Stimulated activated CD4-positive, alpha-beta T cell treated with anti-CD3 and anti-CD28 coated beads, Interleukin-15, amount 100 ng/mL, for 24 hours (primary cell): ENCODE data around the gene INPP5E.

Experiments used
- DNase-seq: peaks from one replicate; pipeline ENCODE4 v3.0.0-alpha.2; 2020

INPP5E gene

DNA sequence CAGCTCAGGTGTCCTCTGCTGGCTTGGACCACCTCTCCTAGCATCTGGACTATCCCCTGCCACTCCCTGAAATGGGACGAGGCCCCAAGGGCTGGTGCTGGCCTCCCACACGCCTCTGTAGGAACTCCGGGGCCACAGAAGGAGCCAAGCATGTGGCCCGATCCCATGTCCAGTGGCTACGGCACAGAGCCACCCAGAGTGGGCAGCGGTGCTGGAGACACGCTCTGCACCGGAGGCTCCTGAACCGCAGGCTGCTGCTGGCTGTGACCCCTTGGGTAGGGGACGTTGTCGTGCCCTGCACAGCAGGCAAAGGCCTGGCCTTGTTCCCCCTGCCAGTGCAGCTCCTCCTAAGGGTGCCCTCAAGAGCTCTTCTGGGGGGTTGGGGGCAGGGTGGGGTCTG is 59.8 kb downstream of the INPP5E start:
- no peak for DNase-seq

DNA sequence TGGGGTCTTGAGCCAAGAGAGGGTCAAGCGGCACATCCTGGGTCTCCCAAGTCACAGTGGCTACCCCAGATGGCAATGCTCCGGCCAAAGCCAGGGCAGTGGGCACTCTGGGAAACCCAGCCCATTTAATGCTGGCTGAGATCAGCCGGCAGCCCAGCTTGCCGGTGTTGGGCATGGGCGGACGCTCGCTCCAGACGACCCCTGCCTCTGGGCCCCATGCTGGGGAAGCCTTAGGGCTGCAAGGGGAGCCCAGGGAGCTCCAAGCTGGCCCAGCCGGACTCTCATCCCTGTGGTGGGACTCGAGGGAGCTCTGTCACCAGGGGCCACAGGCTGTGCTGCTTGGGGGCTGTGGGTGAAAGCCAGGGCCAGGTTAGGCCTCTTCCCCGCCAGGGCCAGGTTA is 60.2 kb downstream of the INPP5E start:
- no peak for DNase-seq

DNA sequence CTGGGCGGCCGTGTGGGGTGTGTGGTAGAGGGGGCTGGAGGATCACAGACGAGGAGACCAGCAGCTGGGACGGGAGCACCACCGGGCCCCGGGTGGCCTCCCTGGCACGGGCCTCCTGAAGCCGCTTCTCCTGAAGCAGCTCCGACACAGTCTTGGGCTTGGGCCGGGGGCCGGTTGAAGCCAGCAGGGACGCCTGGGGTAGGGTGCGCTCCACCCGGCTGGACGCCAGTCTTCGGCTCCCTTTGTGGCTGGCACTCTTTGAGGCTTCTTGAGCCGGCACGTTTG is 60.7 kb downstream of the INPP5E start:
- DNase-seq, result no peak
